Body of pancreas (tissue), 4 donors: Measurements from ENCODE around the gene CHMP4A.

ENCODE experiments used
- CTCF ChIP-seq, 7 experiments: fragments of 450-650 bp in 4 of 7; fragments of 200-600 bp in 3 of 7; sonication (generic) in 3 of 7; IDR thresholded peaks; one replicate each; pipeline ENCODE4 v1.5.1; 2016 to 2019; ENCODE audit warnings: antibody characterized with exemption in 7 of 7
- POLR2A ChIP-seq, 3 donors: fragments of 450-650 bp; IDR thresholded peaks; one replicate each; pipeline ENCODE4 v1.6.1; 2016; ENCODE audit warnings: antibody characterized with exemption in 3 of 3, mild to moderate bottlenecking in 2 of 3

- TF ChIP-seq CTCF (IDR thresholded peaks at IDR 0.05) (no peak), POLR2A (IDR thresholded peaks at IDR 0.05) (no peak)
Observed at GRCh38 chr14:24160499-24160849, 52.8 kb downstream of the CHMP4A start.
